Erythroblast (primary cell): ENCODE results near the gene EP300.

ENCODE experiments used
- GATA1 ChIP-seq: IDR thresholded peaks from 2 replicates; pipeline ENCODE4 v1.6.1; 2011; ENCODE audit warnings: low read depth, mild to moderate bottlenecking, control low read depth, low read length, moderate library complexity
- POLR2A ChIP-seq: IDR thresholded peaks from 2 replicates; pipeline ENCODE4 v1.6.1; 2011; ENCODE audit warnings: mild to moderate bottlenecking, low read length

DNA sequence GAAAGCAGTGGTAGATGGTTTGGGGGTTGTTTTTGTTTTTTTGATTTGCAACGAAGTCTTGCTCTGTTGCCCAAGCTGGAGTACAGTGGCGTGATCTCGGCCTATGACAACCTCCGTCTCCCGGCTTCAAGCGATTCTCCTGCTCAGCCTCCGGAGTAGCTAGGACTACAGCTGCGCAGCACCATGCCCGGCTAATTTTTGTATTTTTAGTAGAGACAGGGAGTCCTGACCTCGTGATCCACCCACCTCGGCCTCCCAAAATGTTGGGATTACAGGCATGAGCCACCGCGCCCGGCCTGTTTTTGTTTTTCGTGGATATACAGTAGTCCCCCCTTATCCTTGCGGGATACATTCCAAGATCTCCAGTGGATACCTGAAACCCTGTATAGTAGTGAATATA, 6.6 kb downstream of the EP300 start:
- TF ChIP-seq POLR2A (no peak), GATA1 (no peak)
